ENCODE data around the gene RGS9.
"Not testable (repeated sequence)": the region's sequence is repeated elsewhere in the genome, so short reads cannot be mapped to it uniquely, and the experiment has no call there.

The RGS9 gene

DNA sequence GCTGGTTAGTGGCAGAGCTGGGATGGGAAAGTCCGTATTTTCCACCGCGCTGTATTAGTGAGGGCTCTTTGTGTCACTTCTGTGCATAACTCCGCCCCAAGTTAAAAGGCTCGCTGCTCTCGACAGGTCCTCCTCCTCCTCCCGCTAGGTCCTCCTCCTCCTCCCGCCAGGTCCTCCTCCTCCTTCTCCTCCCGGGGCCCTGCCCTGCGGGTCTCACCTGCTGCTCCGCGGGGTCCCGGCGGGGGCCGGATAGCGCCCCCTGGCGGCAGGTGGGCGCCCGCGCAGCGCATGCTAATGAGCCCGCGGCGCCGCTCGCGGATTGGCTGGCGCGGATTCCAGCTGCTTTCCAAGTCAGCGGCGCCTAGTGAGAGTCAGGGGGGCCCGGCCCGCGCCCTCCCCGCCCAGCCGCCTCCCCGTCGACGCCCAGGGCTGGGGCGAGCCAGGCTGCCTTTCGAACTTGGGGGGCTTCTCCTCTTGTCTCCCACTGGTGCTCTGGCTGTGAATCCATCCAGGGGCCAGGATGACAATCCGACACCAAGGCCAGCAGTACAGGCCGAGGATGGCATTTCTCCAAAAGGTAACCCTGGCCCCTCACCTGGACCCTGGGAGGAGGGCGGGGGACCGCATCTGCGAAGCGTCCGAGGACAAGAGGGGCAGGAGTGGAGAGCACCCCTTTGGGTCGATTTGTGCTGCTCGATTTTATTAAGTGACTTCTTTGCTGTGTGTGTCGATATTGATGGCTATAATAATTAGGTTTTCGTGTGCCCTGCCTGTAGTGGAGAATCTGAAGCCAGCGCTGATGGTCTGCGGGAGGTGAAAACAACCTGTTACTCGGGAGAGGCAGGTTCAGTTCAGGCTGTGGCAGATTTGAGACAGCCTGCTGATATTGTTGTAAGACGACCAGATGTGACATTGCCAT, at the start of gene RGS9:
TSS of gene RGS9 (plus strand) at position 350 of the 919 bp plus-strand sequence. CDS start at position 521, 171 bp downstream.
- peak; percentile 79 for DNase-seq (ENCODE audit: low spot score)

DNA sequence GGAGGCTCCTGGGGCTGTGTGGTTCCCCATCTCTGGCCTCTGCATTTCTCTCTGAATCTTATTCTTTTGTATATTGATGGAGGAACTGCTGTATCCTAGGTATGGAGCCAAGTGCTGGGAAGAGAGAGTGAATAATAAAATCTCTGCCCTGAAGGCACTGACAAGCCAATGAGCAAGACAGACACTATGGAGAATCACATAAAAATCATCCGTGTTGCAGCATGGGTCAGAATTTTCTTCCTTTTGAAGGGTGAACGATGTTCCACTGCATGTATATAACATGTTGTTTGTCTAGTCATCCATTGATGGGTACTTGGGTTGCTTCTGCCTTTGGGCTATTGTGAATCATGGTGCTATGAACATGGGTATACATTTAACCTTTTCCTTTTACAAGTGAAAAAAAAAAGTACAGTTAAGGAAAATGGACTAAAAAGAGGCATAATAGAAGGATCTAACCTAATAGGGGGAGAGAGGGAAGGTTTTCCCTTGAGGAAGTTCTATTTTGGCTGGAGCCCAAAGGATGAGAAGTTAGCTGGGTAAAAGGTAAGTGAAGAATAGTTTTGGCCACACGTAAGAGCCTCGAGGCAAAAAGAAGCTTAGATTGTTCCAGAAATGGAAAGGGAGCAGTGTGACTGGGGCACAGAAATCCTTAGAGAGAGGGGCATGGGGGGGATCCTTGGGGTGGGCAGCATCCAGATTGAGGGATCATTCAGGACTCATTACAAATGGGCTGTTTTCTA, 48.4 kb upstream of the RGS9 start:
- DNase-seq (ENCODE audit: low spot score), result no peak

DNA sequence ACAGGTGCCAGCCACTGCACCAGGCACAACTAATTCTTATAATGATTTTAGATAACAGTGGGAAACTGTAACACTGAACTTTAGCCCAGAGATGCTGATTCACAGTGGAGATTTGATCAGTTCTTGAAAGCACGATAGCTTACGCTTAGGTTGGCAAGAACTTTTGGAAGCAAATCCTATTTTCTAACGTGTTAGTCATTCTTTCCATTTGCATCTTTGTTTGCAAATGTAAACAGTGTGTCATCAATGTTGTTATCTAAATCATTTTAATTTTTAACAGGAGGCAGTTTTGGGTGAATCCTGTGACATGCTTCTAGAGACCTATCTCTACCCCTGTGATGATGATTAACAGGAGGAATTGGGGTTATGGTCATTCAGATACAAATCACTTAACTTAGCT, 44.9 kb upstream of the RGS9 start:
- no peak for DNase-seq (ENCODE audit: low spot score)

DNA sequence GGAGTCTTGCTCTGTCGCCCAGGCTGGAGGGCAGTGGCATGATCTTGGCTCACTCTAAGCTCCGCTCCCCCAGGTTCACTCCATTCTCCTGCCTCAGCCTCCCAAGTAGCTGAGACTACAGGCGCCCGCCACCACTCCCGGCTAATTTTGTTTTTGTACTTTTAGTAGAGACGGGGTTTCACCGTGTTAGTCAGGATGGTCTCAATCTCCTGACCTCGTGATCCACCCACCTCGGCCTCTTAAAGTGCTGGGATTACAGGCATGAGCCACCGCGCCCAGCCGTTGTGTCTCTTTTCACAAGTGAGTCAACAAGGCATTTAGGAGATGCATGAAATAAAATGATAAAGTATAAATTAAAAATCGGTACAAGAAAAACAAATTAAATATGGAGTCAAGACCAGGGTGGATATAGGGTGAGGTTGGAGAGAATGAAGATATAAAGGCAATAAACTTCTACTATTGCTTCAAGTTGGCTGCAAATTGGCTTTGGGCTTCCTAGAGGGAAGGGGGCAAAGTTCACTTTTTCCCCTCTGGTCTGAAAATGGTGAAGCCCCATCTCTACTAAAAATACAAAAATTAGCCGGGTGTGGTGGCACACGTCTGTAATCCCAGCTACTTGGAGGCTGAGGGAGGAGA, 44.3 kb upstream of the RGS9 start:
- DNase-seq (ENCODE audit: low spot score), result not testable (repeated sequence)

- no peak for DNase-seq (ENCODE audit: low spot score)
Observed at GRCh38 chr17:65093930-65094329, 43.2 kb upstream of the RGS9 start.

DNA sequence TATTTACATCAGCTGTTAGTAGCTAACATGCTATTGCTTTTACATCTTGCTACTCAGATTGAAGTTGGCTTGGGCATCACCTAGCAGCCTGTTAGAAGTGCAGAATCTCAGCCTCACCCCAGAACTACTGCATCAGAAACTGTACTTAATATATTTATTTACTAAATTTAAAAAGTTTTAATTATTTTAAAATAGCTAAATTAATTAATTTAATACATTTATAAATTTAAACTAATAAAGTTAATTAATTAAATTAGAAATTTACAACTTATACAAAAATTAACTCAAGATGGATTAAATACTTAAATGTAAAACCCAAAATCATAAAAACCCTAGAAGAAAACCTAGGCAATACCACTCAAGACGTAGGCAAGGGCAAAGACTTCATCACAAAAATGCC, 41.7 kb upstream of the RGS9 start:
- DNase-seq (ENCODE audit: low spot score), result no peak

GRCh38 chr17:65096382-65096781, 40.8 kb upstream of the RGS9 start:
- not testable (repeated sequence) for DNase-seq (ENCODE audit: low spot score)

DNA sequence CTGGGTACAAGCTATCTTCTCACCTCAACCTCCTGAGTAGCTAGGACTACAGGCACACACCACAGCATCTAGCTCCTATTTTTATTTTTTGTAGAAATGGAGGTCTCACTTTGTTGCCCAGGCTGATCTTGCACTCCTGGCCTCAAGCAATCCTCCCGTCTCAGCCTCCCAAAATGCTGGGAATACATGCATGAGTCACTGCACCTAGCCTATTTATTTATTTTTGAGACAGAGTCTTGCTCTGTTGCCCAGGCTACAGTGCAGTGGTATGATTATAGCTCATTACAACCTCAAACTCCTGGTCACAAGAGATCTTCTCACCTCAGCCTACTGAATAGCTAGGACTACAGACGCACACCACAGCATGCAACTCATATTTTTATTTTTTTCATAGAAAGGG, 40.1 kb upstream of the RGS9 start:
- no peak for DNase-seq (ENCODE audit: low spot score)

- DNase-seq (ENCODE audit: low spot score), result no peak
Observed at GRCh38 chr17:65099475-65099874, 37.7 kb upstream of the RGS9 start.

- DNase-seq (ENCODE audit: low spot score), result peak; percentile 88
Observed at GRCh38 chr17:65099941-65100315, 37.2 kb upstream of the RGS9 start.

GRCh38 chr17:65100316-65101140, 36.6 kb upstream of the RGS9 start:
- peak; percentile 80 for DNase-seq (ENCODE audit: low spot score)

DNA sequence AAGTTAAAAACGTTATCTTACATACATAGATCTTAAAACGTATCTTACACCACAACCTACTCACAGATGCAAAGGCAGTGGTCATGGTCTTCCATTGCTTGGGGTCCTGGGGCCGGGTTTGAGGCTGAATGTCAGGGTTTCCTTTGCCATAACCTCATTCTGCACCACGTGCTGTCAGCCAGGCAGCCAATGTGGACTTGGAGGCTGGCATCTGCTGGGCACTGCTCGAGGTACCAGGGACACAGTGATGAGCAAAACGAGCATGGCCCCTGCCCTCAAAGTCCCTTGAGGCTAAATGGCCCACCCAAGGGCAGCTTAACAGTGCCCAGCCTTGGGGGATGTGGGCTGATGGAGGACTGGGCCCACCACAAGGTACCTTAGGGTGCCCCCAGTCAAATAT, 35.8 kb upstream of the RGS9 start:
- no peak for DNase-seq (ENCODE audit: low spot score)

GRCh38 chr17:65102235-65102634, 34.9 kb upstream of the RGS9 start:
- DNase-seq (ENCODE audit: low spot score), result no peak

DNA sequence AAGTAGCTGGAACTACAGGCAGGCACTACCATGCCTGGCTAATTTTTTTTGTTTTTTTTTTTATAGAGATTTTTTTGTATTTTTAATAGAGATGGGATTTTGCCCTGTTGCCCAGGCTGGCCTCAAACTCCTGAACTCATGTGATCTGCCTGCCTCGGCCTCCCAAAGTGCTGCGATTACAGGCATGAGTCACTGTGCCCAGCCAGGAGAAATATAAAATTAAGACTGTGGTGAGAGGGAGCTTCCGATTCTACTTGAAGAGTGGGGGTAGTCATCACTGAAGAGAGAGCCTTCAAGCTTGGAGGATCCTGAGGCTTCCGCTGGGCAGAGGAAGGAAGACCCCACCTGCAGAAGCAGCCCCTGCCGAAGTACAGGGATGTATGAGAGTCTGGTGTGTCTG, 34.4 kb upstream of the RGS9 start:
- no peak for DNase-seq (ENCODE audit: low spot score)

DNA sequence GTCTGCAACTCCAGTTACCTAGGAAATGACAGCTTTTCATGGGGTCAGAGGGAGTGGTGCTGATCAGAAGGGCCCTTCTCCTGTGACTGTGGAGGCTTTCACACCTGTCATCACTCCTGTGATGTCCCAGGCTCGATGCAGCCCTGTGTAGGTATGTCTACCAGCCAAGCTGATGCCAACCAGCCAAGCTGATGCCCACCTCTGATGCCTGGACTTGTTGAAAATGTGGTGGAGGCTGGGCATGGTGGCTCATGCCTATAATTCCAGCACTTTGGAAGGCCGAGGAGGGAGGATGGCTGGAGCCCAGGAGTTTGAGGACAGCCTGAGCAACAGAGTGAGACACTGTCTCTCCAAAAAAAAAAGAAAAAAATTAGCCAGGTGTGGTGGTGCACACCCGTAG, 33.7 kb upstream of the RGS9 start:
- DNase-seq (ENCODE audit: low spot score), result no peak

- no peak for DNase-seq (ENCODE audit: low spot score)
Observed at GRCh38 chr17:65103896-65104295, 33.3 kb upstream of the RGS9 start.

GRCh38 chr17:65104541-65104940, 32.6 kb upstream of the RGS9 start:
- DNase-seq (ENCODE audit: low spot score), result no peak

- DNase-seq (ENCODE audit: low spot score), result no peak
Observed at GRCh38 chr17:65104973-65105372, 32.2 kb upstream of the RGS9 start.

DNA sequence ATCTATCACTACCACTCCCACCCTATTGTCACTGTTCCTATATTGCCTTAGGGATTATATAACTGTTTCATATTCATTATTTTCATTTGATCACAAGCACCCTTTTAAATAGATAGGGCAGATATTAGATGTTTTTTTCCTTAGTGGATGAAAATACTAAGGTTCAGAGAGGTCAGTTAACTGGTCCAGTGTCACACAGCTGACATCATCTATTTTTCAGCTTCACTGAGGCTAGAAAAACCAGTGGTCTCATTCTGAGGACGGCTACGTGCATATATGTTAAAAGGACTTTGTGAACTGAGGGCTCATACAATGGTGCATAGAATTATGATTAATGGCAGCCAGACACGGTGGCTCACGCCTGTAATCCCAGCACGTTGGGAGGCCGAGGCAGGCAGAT, 29.0 kb upstream of the RGS9 start:
- no peak for DNase-seq (ENCODE audit: low spot score)

DNA sequence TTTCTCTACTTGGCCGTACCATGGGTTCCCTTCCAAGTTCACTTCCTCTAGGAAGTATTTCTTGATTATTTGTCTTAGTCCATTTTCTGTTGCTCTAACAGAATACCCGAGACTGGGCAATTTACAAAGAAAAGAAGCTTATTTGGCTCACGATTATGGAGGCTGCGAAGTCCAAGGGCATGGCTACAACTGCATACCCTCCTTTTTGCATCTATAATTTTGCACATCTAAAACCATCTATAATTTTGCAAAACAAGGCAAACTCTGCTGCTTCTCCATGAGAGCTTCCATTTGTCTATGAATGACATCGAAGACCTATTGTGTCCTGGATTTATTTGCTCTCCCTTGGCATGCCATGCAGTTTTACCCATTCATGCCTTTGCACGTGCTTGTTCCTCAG, 27.6 kb upstream of the RGS9 start:
- DNase-seq (ENCODE audit: low spot score), result no peak

- no peak for DNase-seq (ENCODE audit: low spot score)
Observed at GRCh38 chr17:65109990-65110680, 27.0 kb upstream of the RGS9 start.
